ENCODE data around the gene VPREB3.

- TF ChIP-seq CTCF (conservative IDR thresholded peaks at IDR 0.05) (no peak), ZFX (IDR thresholded peaks at IDR 0.05) (no peak)
Measured at GRCh38 chr22:23803001-23803819, 49.0 kb upstream of the VPREB3 start.
